Activated CD4-positive, alpha-beta T cell treated with anti-CD3 and anti-CD28 coated beads, Interleukin-2, amount 50 U/mL, for 48 hours (primary cell): ENCODE measurements around the gene CDCA4.

ENCODE experiments used
- DNase-seq, 2 experiments: peaks; one replicate each; pipeline ENCODE4 v3.0.0-alpha.2; 2020

Gene CDCA4

GRCh38 chr14:104985675-104986486 lies 35.0 kb downstream of the CDCA4 start, which contains the start of gene CLBA1:
CLBA1 (plus strand) TSS chr14:104985788; CDS start chr14:104986432, 644 bp downstream.
- peak; percentile 84 for DNase-seq

GRCh38 chr14:104984056-104984894 lies 36.6 kb downstream of the CDCA4 start:
- DNase-seq = no peak

GRCh38 chr14:104983231-104983721 lies 37.6 kb downstream of the CDCA4 start:
- DNase-seq = no peak

GRCh38 chr14:104982548-104983230 lies 38.2 kb downstream of the CDCA4 start:
- DNase-seq = no peak

- no peak for DNase-seq
These were observed 39.0 kb downstream of the CDCA4 start for GRCh38 chr14:104981699-104982541.

- no peak for DNase-seq
These were observed 40.0 kb downstream of the CDCA4 start for GRCh38 chr14:104980611-104981531.

GRCh38 chr14:104979758-104980610 lies 40.9 kb downstream of the CDCA4 start:
- DNase-seq = no peak

- no peak for DNase-seq
These were observed 41.9 kb downstream of the CDCA4 start for GRCh38 chr14:104978746-104979691.

GRCh38 chr14:104977681-104978653 lies 42.9 kb downstream of the CDCA4 start, which contains the start of gene AHNAK2:
AHNAK2 (minus strand) TSS chr14:104978374; CDS start chr14:104978237, 137 bp downstream.
- DNase-seq = peak; percentile 64 to 71

- DNase-seq = no peak
These were observed 43.7 kb downstream of the CDCA4 start for GRCh38 chr14:104977008-104977680.

GRCh38 chr14:104976198-104977007 lies 44.5 kb downstream of the CDCA4 start:
- peak; percentile 91 to 92 for DNase-seq

- DNase-seq = peak in 1 of 2 experiments; percentile 31
These were observed 45.2 kb downstream of the CDCA4 start for GRCh38 chr14:104975481-104976197.

- no peak for DNase-seq
These were observed 46.1 kb downstream of the CDCA4 start for GRCh38 chr14:104974665-104975390.

- no peak for DNase-seq
These were observed 46.7 kb downstream of the CDCA4 start for GRCh38 chr14:104974146-104974541.
